NCI-H774 (cell line): Measurements from ENCODE around the gene MYH3.

Experiments
- DNase-seq: peaks from one replicate; lab custom pipeline; 2025; lab: John Stamatoyannopoulos, UW

Gene MYH3

DNA sequence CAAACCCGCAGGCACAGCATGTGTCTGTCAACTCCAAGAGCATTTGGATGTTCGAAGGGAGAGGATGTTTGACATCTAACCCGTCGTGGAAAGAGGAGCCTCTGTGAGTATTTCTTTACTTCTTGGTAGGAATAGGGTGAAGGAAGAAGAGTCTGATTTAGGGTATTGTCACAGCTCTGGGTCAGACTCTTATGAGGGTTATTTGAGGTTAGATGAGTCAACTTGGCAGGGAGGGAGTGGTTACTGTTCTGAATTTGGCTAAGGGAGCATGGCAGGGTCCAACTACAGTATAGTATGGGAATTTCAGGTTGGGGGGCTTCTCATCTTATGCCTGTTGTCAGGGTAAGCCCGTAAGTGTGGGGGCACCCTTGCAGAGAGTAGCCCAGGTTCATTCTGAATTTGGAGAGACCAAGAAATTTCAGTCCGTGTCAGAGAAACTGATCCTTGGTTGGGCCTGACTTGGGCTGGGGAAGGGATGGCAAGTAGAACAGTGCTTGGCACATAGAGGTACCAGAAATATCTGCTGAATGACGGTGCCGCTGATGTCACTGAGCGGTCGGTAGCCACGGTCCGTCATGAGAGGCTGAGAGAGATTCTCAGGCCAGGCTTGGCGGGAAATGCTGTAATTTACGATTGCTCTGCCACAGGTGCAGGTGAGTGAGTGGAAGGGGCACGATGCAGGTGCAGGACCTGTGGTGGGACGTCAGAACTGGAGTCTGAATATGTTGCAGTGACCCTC lies 43.2 kb downstream of the MYH3 start:
- no peak for DNase-seq

- DNase-seq: no peak
Measured at GRCh38 chr17:10612957-10613744, 44.0 kb downstream of the MYH3 start.

- no peak for DNase-seq
Measured at GRCh38 chr17:10610884-10611283, 46.2 kb downstream of the MYH3 start.

DNA sequence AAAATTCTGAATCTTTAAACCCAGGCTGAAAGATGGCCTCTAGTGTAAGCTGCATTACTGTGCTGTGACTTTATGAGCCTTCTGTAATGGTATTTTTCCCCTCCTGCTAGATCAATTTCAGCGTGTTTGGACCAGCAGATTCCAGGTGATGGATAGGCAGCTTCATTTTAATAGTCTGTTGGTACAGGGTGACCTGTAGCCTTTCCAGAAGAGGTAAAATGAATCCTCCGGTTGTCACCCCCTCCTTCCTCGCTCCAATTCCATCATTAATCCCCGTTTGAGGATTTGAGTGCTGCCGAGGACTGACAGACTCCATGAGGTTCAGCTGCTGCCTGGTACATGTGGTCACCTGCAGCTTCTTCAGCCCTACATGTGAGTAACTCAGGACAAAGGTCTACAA lies 48.9 kb downstream of the MYH3 start:
- DNase-seq: no peak

- no peak for DNase-seq
Measured at GRCh38 chr17:10606110-10606509, 51.0 kb downstream of the MYH3 start.

GRCh38 chr17:10605221-10605783 lies 51.8 kb downstream of the MYH3 start:
- DNase-seq: no peak

DNA sequence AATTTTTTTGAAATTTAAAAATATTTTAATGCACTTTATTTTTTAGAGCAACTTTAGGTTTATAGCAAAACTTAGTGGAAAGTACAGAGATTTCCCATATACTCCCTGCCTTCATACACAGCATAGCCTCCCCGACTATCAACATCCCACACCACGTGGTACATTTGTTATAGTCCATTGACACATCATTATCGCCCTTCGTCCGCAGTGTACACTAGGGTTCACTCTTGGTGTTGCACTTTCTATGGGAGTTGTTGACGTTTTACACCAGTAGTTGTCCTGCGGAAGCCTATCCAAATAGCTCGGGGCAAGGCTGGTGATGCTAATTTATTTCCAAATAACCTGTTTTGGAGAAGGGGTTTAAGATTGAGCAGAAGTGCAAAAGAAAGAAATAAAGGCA lies 52.6 kb downstream of the MYH3 start:
- no peak for DNase-seq

DNA sequence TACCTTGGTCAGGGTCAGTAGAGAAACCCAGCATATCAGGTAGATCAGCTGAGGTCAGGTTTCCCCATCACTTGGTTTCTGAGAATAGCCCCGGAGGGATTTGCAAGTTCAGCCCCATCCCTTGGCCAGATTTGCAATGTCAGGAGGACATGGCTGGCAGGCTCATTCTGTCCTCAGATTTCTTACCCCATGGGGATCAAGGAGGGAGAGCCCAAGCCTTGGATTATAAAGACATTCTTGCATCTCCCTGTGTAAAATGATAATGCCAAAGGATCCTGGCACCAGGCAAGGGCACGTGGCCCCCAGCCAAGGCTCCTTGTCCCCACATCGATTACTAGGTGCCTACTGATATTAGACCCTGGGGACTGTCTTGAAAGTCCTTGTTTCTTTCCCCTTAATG lies 53.2 kb downstream of the MYH3 start:
- DNase-seq: no peak

- DNase-seq: no peak
Measured at GRCh38 chr17:10600571-10600970, 56.5 kb downstream of the MYH3 start.

DNA sequence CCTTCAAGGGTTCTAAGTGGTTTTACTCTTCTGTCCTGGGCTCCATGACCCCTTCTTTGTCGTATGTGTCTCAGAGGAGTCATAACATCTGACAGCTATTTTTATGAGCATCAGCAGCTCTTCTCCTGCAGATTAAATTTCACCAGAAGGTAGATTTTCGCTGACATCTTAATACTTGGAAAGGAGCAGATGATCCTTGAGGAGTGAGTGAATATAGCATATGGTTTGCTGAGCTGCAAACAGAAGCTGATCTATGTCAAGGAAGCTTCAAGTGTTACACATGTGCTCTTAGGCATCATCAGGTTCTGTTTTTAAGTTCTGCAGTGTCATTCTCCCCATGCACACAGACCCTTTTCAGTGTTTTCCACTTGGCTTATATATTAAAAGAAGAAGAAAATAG lies 58.5 kb downstream of the MYH3 start:
- no peak for DNase-seq

GRCh38 chr17:10589553-10590145 lies 67.5 kb downstream of the MYH3 start:
- no peak for DNase-seq

DNA sequence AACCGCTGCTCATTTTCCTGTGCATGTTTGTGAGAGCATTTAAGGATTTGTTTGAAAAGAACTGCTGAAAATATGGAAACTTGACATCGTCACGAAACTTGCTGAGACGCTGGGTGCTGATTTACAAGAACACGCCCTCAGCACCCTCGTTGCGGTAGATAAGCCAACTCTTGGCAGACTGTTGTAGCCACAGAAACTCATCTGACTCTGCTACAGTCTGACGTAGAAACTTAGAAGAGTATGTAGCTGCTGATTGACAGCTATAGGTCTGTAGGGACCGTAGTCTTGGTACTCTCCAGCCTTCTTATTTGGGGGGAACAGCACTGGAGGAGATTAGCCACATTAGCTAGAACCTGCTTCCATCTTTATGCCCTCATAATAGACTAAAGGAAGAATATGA lies 71.6 kb downstream of the MYH3 start:
- no peak for DNase-seq

DNA sequence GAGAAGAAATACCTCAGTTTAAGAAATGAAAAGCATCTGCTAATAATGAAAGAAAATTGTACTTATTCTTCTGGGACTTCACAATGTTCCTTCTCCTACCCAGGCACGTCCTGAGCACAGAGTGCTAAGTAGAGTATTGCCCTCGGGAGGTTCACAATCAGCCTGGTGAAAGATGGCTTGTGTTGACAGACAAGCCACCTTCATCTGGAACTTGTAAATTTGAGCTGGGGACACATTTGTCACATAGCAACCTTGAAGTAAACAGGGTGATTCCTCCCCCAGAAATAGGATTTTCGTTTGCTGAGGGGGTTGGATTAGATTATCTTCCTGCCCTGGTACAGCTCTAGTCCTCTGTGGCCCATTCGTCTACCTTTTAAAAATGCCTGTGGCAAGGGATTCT lies 73.3 kb downstream of the MYH3 start:
- no peak for DNase-seq

- no peak for DNase-seq
Measured at GRCh38 chr17:10579270-10579669, 77.8 kb downstream of the MYH3 start.
